Measurements from ENCODE around the gene FBN1.
A peak's percentile ranks its signal among the peaks of the same experiment; 100 is the strongest.

Gene FBN1

GRCh38 chr15:48596415-48596814 lies 49.1 kb downstream of the FBN1 start:
- Histone ChIP-seq H2AK5ac (ENCODE audit: low read length) (no peak overlapping the region), H3K4me2 (ENCODE audit: low read length) (no peak overlapping the region), H4K8ac (ENCODE audit: low read depth, low read length) (no peak overlapping the region), H3K27ac (ENCODE audit: low read depth, low read length) (no peak overlapping the region), H3K36me3 (ENCODE audit: control insufficient read depth, insufficient read depth, low read length) (no peaks in the 10 kb centered on the region), H3K27me3 (ENCODE audit: insufficient read depth, low read length, poor library complexity) (no peaks in the 10 kb centered on the region), H3K79me1 (ENCODE audit: low read length) (no peaks in the 10 kb centered on the region), H3K4ac (ENCODE audit: low read depth, low read length) (no peak overlapping the region), H4K5ac (ENCODE audit: low read length) (no peak overlapping the region), H3K56ac (ENCODE audit: low read length) (no peak overlapping the region), H2BK120ac (ENCODE audit: low read depth, low read length) (no peak overlapping the region), H3K4me3 (ENCODE audit: low read length) (no peak overlapping the region), H2BK5ac (ENCODE audit: low read length) (no peak overlapping the region), H2BK15ac (replicated peaks; ENCODE audit: low read depth) (no peak overlapping the region), H3K79me2 (ENCODE audit: control insufficient read depth, insufficient read depth, low read length) (no peaks in the 10 kb centered on the region), H3K4me1 (ENCODE audit: control insufficient read depth, low read depth, low read length) (no peaks in the 10 kb centered on the region), H3K18ac (ENCODE audit: low read length) (no peak overlapping the region), H3K23ac (ENCODE audit: low read length) (no peak overlapping the region), H3K9ac (ENCODE audit: low read length) (no peak overlapping the region)
- no CpG with 5 or more reads among the region's 4 CpGs for WGBS (ENCODE audit: extremely low coverage, insufficient coverage, low lambda C conversion rate)
- DNase-seq = no peak

DNA sequence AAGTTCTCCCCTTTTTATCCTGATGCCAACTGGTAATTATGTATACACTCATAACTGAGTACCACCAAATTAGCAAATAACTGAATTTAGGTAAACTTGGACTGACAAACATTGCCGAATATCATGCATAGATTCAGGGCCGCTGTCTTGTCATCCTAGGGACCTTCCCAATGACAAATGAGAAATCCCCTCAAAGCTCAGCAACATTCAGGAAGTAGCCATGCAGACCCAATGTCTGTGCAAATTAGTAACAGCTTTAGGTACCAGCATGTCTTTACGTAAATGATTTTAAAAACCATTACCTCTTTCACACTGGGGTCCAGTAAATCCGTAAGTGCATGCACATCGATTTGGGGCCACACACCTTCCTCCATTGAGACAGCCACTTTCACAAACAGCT lies 49.5 kb downstream of the FBN1 start:
- no peak overlapping the region for H3K18ac ChIP-seq (ENCODE audit: low read length)
- H3K79me2 ChIP-seq (ENCODE audit: control insufficient read depth, insufficient read depth, low read length) = no peaks in the 10 kb centered on the region
- H4K8ac ChIP-seq (ENCODE audit: low read depth, low read length) = no peak overlapping the region
- H3K4me2 ChIP-seq (ENCODE audit: low read length) = no peak overlapping the region
- H3K4me3 ChIP-seq (ENCODE audit: low read length) = no peak overlapping the region
- no peak overlapping the region for H3K56ac ChIP-seq (ENCODE audit: low read length)
- no peaks in the 10 kb centered on the region for H3K36me3 ChIP-seq (ENCODE audit: control insufficient read depth, insufficient read depth, low read length)
- no CpG with 5 or more reads among the region's 5 CpGs for WGBS (ENCODE audit: extremely low coverage, insufficient coverage, low lambda C conversion rate)
- no peak overlapping the region for H2BK15ac ChIP-seq (replicated peaks; ENCODE audit: low read depth)
- no peak for DNase-seq
- H3K4me1 ChIP-seq (ENCODE audit: control insufficient read depth, low read depth, low read length) = no peaks in the 10 kb centered on the region
- no peak overlapping the region for H2BK5ac ChIP-seq (ENCODE audit: low read length)
- H3K27ac ChIP-seq (ENCODE audit: low read depth, low read length) = no peak overlapping the region
- H4K5ac ChIP-seq (ENCODE audit: low read length) = no peak overlapping the region
- H3K9ac ChIP-seq (ENCODE audit: low read length) = no peak overlapping the region
- H3K23ac ChIP-seq (ENCODE audit: low read length) = no peak overlapping the region
- H3K4ac ChIP-seq (ENCODE audit: low read depth, low read length) = no peak overlapping the region
- no peaks in the 10 kb centered on the region for H3K27me3 ChIP-seq (ENCODE audit: insufficient read depth, low read length, poor library complexity)
- H2BK120ac ChIP-seq (ENCODE audit: low read depth, low read length) = no peak overlapping the region
- H3K79me1 ChIP-seq (ENCODE audit: low read length) = no peaks in the 10 kb centered on the region
- no peak overlapping the region for H2AK5ac ChIP-seq (ENCODE audit: low read length)

DNA sequence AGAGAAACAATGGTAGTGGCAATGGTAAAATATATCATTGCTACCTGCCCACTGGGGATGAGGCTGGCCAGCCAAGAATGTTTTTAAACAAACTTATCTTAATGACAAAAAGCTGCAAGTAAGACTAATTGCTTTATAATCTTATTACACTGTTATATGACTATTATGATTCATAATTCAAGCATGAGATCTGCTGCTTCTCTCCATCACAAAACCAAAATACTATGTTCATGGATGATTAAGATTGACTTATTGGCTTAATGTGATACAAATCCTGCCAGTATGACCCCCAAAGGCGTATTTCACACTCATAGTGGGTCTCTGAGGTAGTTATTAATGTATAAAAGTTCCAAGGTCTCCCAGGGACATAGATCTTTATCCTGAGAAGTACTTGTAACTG lies 52.6 kb downstream of the FBN1 start:
- no CpG with 5 or more reads among the region's 1 CpG for WGBS (ENCODE audit: extremely low coverage, insufficient coverage, low lambda C conversion rate)
- no peaks in the 10 kb centered on the region for H3K4me1 ChIP-seq (ENCODE audit: control insufficient read depth, low read depth, low read length)
- H2BK5ac ChIP-seq (ENCODE audit: low read length) = no peak overlapping the region
- no peak overlapping the region for H3K4me2 ChIP-seq (ENCODE audit: low read length)
- H3K27ac ChIP-seq (ENCODE audit: low read depth, low read length) = no peak overlapping the region
- H3K23ac ChIP-seq (ENCODE audit: low read length) = no peak overlapping the region
- H4K5ac ChIP-seq (ENCODE audit: low read length) = no peak overlapping the region
- H2BK15ac ChIP-seq (replicated peaks; ENCODE audit: low read depth) = no peak overlapping the region
- H3K36me3 ChIP-seq (ENCODE audit: control insufficient read depth, insufficient read depth, low read length) = no peaks in the 10 kb centered on the region
- H3K79me2 ChIP-seq (ENCODE audit: control insufficient read depth, insufficient read depth, low read length) = no peaks in the 10 kb centered on the region
- H3K79me1 ChIP-seq (ENCODE audit: low read length) = no peaks in the 10 kb centered on the region
- no peak overlapping the region for H3K4me3 ChIP-seq (ENCODE audit: low read length)
- no peak for DNase-seq
- no peak overlapping the region for H3K56ac ChIP-seq (ENCODE audit: low read length)
- H3K18ac ChIP-seq (ENCODE audit: low read length) = no peak overlapping the region
- H3K9ac ChIP-seq (ENCODE audit: low read length) = no peak overlapping the region
- no peaks in the 10 kb centered on the region for H3K27me3 ChIP-seq (ENCODE audit: insufficient read depth, low read length, poor library complexity)
- H2AK5ac ChIP-seq (ENCODE audit: low read length) = no peak overlapping the region
- H2BK120ac ChIP-seq (ENCODE audit: low read depth, low read length) = no peak overlapping the region
- no peak overlapping the region for H3K4ac ChIP-seq (ENCODE audit: low read depth, low read length)
- no peak overlapping the region for H4K8ac ChIP-seq (ENCODE audit: low read depth, low read length)

DNA sequence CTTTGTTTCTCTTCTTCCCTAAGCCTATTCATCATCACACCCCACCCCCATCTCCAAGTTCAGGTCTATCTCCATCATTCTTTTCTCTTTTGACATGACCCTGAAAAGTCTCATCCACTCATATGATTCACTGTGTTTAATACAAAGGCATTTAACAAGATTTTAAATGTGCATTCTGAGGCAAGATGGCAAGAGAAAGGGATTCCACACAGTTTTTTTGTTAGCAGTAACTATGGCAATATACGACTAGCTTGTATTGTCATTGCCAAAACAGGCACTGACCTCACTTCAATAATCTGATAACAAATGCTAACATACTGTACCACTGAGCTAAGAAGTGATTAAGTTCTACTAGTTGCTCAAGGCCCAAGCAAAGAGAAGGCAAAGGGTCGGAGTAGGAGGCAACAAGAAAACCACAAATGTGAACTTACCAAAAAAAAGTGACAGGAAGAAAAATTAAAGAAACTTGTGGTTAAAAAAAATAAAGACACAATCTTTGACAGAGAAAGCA lies 53.2 kb downstream of the FBN1 start:
- no peak overlapping the region for H2BK15ac ChIP-seq (replicated peaks; ENCODE audit: low read depth)
- H3K79me2 ChIP-seq (ENCODE audit: control insufficient read depth, insufficient read depth, low read length) = no peaks in the 10 kb centered on the region
- H3K23ac ChIP-seq (ENCODE audit: low read length) = no peak overlapping the region
- no peak overlapping the region for H3K4me3 ChIP-seq (ENCODE audit: low read length)
- H3K4ac ChIP-seq (ENCODE audit: low read depth, low read length) = no peak overlapping the region
- H3K4me2 ChIP-seq (ENCODE audit: low read length) = no peak overlapping the region
- H4K5ac ChIP-seq (ENCODE audit: low read length) = no peak overlapping the region
- H3K27me3 ChIP-seq (ENCODE audit: insufficient read depth, low read length, poor library complexity) = no peaks in the 10 kb centered on the region
- DNase-seq = peak; percentile 75
- no peaks in the 10 kb centered on the region for H3K4me1 ChIP-seq (ENCODE audit: control insufficient read depth, low read depth, low read length)
- no peak overlapping the region for H2AK5ac ChIP-seq (ENCODE audit: low read length)
- WGBS (ENCODE audit: extremely low coverage, insufficient coverage, low lambda C conversion rate) = no CpG with 5 or more reads among the region's 2 CpGs
- H3K9ac ChIP-seq (ENCODE audit: low read length) = no peak overlapping the region
- H3K79me1 ChIP-seq (ENCODE audit: low read length) = no peaks in the 10 kb centered on the region
- no peak overlapping the region for H3K18ac ChIP-seq (ENCODE audit: low read length)
- H3K36me3 ChIP-seq (ENCODE audit: control insufficient read depth, insufficient read depth, low read length) = no peaks in the 10 kb centered on the region
- no peak overlapping the region for H2BK5ac ChIP-seq (ENCODE audit: low read length)
- no peak overlapping the region for H4K8ac ChIP-seq (ENCODE audit: low read depth, low read length)
- no peak overlapping the region for H2BK120ac ChIP-seq (ENCODE audit: low read depth, low read length)
- no peak overlapping the region for H3K27ac ChIP-seq (ENCODE audit: low read depth, low read length)
- no peak overlapping the region for H3K56ac ChIP-seq (ENCODE audit: low read length)

GRCh38 chr15:48590723-48591122 lies 54.8 kb downstream of the FBN1 start:
- no peak overlapping the region for H4K8ac ChIP-seq (ENCODE audit: low read depth, low read length)
- no peak overlapping the region for H2BK5ac ChIP-seq (ENCODE audit: low read length)
- no peaks in the 10 kb centered on the region for H3K36me3 ChIP-seq (ENCODE audit: control insufficient read depth, insufficient read depth, low read length)
- H3K9ac ChIP-seq (ENCODE audit: low read length) = no peak overlapping the region
- no peak overlapping the region for H2BK15ac ChIP-seq (replicated peaks; ENCODE audit: low read depth)
- H3K18ac ChIP-seq (ENCODE audit: low read length) = no peak overlapping the region
- no peak overlapping the region for H3K4me2 ChIP-seq (ENCODE audit: low read length)
- H4K5ac ChIP-seq (ENCODE audit: low read length) = no peak overlapping the region
- no peaks in the 10 kb centered on the region for H3K79me1 ChIP-seq (ENCODE audit: low read length)
- no CpG with 5 or more reads among the region's 1 CpG for WGBS (ENCODE audit: extremely low coverage, insufficient coverage, low lambda C conversion rate)
- no peak overlapping the region for H3K4me3 ChIP-seq (ENCODE audit: low read length)
- H3K4ac ChIP-seq (ENCODE audit: low read depth, low read length) = no peak overlapping the region
- H3K4me1 ChIP-seq (ENCODE audit: control insufficient read depth, low read depth, low read length) = no peaks in the 10 kb centered on the region
- no peak overlapping the region for H2BK120ac ChIP-seq (ENCODE audit: low read depth, low read length)
- no peak overlapping the region for H2AK5ac ChIP-seq (ENCODE audit: low read length)
- no peak overlapping the region for H3K27ac ChIP-seq (ENCODE audit: low read depth, low read length)
- no peak for DNase-seq
- no peaks in the 10 kb centered on the region for H3K27me3 ChIP-seq (ENCODE audit: insufficient read depth, low read length, poor library complexity)
- H3K56ac ChIP-seq (ENCODE audit: low read length) = no peak overlapping the region
- H3K79me2 ChIP-seq (ENCODE audit: control insufficient read depth, insufficient read depth, low read length) = no peaks in the 10 kb centered on the region
- no peak overlapping the region for H3K23ac ChIP-seq (ENCODE audit: low read length)

- Histone ChIP-seq H3K79me2 (ENCODE audit: control insufficient read depth, insufficient read depth, low read length) (no peaks in the 10 kb centered on the region), H3K79me1 (ENCODE audit: low read length) (no peaks in the 10 kb centered on the region), H2AK5ac (ENCODE audit: low read length) (no peak overlapping the region), H2BK120ac (ENCODE audit: low read depth, low read length) (no peak overlapping the region), H2BK5ac (ENCODE audit: low read length) (no peak overlapping the region), H3K56ac (ENCODE audit: low read length) (no peak overlapping the region), H2BK15ac (replicated peaks; ENCODE audit: low read depth) (no peak overlapping the region), H3K4me3 (ENCODE audit: low read length) (no peak overlapping the region), H3K27ac (ENCODE audit: low read depth, low read length) (no peak overlapping the region), H3K4me1 (ENCODE audit: control insufficient read depth, low read depth, low read length) (no peaks in the 10 kb centered on the region), H4K5ac (ENCODE audit: low read length) (no peak overlapping the region), H3K27me3 (ENCODE audit: insufficient read depth, low read length, poor library complexity) (no peaks in the 10 kb centered on the region), H3K9ac (ENCODE audit: low read length) (no peak overlapping the region), H3K4ac (ENCODE audit: low read depth, low read length) (no peak overlapping the region), H3K4me2 (ENCODE audit: low read length) (no peak overlapping the region), H3K36me3 (ENCODE audit: control insufficient read depth, insufficient read depth, low read length) (no peaks in the 10 kb centered on the region), H4K8ac (ENCODE audit: low read depth, low read length) (no peak overlapping the region), H3K18ac (ENCODE audit: low read length) (no peak overlapping the region), H3K23ac (ENCODE audit: low read length) (no peak overlapping the region)
- WGBS (ENCODE audit: extremely low coverage, insufficient coverage, low lambda C conversion rate) = 100% methylated on average over 1 of the region's 6 CpGs
- no peak for DNase-seq
These were observed 60.5 kb downstream of the FBN1 start for GRCh38 chr15:48584812-48585563.

All from mesendoderm (in vitro differentiated cells).